ENCODE measurements around the gene BLID. TPM values are rescaled to one million over a fixed set of nuclear protein-coding genes. Genes with fewer than 3 reads are reported as not detected.

BLID gene, protein sequence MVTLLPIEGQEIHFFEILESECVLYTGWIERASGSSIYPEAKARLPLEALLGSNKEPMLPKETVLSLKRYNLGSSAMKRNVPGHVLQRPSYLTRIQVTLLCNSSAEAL
- total RNA-seq = 0.82 and 1.0 TPM in 2 replicates

DNA sequence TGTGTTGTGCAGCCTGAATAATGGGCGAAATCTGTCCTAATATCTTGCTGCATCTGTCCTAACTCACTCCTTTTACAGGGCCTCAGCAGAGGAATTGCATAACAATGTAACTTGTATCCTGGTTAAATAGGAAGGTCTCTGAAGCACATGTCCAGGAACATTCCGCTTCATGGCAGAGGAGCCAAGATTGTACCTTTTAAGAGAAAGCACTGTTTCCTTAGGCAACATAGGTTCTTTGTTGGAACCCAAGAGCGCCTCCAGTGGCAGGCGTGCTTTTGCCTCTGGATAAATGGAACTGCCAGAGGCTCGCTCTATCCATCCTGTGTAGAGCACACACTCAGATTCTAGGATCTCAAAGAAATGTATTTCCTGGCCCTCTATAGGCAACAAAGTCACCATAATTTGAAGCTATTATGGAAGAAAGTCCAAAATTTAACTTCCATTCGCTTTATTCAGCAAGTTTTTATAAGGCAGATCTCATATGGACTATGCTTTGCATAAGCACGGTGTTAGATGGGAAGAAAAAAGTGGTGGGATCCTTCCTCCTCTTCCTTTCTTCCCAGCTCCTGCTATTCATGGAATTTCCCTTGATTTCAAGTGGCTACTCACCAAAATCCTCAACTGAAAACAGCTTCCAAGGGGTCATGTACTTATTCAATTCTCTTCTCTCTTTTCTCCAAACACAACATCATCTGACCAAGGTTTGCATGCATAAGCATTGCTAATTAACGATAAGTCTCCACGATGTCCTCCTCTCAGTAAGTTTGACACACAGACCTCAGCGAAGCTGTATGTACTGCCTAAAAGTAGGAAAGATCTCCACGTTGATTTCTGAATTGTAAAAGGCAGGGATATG is at the start of gene BLID:
TSS of gene BLID (minus strand) at position 692 of the 856 bp plus-strand sequence. CDS start at position 399, 293 bp downstream.
- DNase-seq (ENCODE audit: extremely low read depth, low read depth, low spot score) = no peak

DNA sequence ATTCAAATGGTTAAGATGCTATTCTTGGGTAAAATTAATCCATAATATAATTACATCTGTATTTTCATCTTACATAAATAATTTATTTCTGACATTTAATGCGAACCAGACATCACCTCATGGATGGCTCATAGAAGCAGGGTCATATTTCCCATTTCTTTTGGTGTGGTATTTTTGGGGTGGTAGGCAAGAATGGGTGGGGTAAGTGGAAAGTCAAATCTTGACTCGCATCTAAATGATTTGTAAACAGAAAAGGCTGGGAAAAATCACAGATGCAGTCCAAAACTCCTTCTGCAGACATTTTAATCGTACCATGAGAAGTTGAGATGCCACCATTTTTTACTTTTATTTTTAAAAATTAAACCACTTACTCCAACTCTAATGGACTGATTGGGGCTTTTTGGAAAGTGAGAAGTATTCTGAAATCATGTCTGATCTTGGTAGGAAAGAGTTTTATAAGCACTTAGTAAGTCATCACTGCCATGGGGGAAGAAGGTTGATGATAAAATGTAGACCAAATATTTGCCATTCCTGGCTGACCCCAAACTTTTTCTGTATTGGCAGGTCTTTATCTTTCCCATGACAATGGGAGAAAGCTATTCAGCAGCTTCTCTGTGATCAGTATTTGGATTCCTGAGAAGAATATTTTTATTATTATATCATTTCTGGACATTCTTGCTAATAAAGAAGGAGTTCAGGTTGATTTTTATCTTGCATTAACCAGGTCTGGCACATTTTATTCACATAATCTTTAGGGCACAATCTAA is 47.2 kb upstream of the BLID start:
- no peak for DNase-seq (ENCODE audit: extremely low read depth, low read depth, low spot score)

DNA sequence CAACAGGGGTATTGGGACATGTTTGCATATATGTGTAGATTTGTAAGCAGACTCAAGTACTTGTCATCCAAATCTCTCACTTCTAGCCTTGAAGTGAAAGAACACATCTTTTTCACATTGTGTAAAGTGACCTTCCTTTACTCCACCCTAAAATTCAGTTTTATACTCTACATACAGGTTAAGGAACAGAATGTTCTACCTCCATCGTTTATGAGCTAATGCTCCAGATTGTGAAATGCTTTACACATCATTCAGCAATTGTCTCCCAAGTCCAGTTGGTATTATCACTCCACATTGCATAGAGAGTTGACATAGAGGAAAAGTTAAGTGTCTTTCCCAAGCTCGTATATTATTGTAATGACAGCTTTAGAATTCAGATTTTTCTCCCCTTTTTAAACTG is 46.1 kb upstream of the BLID start:
- DNase-seq (ENCODE audit: extremely low read depth, low read depth, low spot score) = no peak

DNA sequence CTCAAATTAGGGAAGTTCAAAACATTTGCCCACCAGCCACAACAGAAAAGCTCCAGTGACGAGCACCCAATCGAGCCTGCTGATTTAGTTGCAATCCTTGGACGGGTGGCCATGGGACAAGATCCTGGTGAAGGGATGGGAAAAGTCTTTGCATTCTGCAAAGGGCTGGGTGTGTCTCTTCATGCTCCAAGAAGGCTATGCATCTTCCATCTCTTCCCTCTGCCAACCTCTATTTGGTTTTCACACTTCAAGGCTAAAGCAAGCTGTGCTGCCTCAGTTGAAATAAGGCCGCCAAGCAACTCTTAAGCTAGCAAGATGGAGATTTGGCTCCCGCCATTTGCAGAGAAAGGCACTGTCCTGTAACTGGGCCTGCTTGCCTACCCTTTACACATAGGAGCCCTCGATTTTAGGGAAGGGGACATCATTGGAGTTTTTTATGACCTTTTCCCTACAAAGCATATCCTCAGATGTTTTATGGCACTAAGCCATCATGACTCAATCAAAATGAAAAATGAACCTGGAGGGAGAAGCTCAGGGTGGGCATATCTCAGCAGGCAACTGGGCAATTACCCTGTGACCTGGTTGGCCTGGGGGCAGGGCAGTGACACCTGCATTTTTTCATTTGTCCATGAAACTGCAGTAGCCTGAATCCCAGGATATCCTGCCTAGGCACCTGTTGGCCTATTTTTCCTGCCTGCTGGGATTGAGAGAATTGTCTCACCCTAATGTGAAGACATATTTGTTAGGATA is 45.0 kb upstream of the BLID start:
- DNase-seq (ENCODE audit: extremely low read depth, low read depth, low spot score) = no peak

DNA sequence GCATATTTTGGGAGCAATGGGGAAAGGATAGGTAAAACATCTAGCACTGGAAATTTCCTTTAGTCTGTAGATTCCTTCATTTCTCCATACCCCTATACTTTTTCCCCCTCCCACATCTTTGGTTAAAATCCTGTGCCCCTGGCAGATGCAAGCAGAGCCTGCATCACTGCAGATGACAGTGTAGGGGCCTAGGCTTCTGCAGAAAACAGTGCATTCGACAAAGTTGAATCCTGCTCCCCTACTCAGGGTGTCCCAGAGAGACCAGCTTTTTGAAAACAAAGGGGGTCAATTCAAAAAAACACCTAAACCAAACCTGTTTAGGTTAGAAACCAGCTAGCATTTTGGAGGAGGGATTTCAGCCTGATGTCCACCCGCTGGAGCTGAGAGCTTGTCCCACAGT is 43.8 kb upstream of the BLID start:
- DNase-seq (ENCODE audit: extremely low read depth, low read depth, low spot score) = no peak

DNA sequence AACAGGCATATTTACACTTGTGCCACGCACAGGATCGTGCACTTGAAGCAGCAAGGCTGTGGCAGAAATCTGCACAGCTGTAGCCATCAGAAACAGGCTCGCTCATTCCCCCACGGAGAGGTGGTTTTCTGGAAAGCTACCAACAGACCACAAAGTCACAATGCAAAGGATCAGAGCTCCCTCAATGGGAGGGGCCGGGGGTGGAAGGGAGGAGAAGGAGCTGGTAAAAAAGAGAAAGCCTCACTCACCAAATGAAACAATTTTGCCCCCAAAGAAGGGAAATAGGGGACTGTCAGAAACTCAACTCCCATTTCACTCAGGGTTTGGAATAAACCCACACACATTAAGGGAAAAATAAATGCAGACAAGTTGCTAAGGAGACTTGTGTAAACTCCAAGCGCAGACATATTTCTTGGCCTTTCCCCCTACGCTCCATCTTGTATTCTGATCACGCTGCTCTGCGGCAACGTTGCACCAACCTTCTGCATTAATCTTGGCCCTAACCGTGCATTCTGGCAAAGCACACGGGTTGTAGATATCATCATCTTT is 43.2 kb upstream of the BLID start:
- no peak for DNase-seq (ENCODE audit: extremely low read depth, low read depth, low spot score)

DNA sequence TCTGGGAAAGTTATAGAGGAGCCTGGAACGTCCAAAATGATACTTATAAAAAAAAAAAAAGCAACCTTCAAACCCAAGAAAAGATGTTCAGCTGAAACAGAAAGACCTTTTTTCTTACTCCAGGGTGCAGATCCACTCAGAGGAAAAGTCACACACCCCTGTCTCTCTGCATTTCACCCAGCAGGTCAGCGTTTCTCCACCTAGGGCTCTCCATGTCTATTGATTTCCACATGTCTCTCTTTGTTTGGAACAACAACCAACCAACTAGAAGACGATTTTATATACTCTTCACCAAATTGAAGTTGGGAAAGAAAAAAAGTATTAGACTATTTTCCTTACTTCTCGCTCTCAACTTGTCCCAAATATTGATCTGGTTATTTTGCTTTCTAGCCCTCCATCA is 42.2 kb upstream of the BLID start:
- DNase-seq (ENCODE audit: extremely low read depth, low read depth, low spot score) = no peak

DNA sequence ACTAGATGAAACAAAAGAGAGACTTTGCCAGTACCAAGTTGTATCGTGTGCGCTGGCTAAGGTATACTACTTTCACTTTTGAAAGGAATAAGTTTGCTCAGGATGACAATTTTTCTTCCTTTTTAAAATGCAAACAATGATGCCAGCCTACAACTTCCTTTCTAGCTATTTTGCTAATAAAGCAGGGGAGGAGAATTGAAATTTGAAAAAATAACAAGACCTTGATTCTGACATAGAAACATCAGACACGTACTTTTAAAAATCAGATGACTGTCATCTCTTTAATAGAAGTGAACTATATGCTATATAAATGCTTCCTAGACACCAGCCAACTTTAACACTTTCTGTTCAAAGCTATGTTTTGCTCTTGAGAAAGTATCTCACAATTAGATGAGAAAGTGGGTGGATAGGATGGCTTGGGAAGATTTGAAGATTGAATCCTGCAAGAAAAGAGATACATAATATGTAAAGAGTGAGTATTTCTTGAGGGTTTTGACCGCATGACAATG is 41.7 kb upstream of the BLID start:
- no peak for DNase-seq (ENCODE audit: extremely low read depth, low read depth, low spot score)

DNA sequence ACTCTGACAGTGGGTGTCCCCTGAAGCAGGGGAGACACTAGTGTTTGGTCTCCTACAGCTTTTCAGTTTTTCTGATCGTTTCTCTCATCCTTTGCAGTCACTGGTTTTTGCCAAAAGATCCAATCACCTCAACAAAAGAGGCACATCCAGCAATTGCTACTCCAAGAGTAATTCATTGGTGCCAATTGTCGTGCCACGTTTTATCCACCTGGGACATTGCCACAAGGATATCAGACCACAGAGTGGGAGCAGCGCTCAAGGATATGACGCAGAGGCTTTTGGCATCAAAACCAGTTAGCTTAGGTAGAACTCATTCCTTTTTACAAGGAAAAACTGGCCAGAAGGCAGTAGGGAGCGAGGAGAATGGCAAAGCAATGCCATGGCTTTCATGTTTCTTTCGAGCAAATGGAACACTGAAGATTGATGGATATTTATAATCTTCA is 40.9 kb upstream of the BLID start:
- DNase-seq (ENCODE audit: extremely low read depth, low read depth, low spot score) = no peak

DNA sequence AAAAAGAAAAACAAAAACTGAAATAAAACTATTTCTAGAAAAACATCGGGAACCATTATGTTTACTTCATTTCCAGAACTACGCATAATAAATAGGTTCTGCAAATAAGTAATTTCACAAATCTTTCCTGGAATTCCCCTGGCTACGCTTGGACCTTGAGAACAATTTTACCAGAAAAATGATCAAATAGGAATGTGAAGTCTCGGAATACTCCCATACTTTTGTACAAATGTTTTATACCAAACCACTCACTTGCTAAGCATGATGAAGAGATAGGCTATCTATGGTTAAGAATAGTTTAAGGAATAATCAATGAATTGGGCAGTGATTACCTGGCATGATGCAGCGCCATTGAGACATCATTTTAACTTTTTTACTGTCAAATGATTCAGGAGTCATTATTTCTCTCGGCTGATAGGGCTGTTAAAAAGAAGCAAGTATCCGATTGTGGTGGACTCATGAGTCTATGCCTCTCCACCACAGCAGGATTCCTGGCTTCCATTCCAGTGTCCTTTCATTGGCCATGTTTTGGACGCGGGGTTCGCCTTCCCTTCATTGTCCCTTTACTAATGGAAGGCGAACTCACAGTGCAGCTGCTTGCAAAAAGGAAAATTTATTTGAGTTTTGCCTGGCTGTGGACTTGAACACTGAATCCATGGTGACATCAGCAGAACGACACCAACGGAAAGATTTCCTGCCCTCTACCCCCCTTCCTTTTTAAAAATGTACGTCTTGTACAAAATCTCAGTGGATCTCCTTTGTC is 39.9 kb upstream of the BLID start:
- DNase-seq (ENCODE audit: extremely low read depth, low read depth, low spot score) = no peak

DNA sequence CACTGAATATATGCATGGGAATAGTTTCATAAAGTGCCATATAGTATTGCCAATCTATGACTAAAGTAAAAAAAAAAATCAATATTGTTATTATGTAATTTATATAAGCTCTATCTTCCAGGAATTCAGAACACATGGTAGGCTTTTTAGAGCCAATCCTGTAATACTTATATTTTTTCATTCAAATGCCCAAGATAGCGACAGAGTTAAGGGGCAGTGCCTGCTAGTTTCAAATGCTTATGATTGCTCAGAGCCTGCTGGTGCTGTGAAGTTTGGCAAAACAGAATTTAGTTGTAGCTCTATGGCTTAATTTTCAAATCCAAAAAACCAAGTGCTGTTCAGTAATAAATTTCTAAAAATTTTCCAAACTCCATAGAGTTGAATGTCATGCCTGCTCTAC is 39.0 kb upstream of the BLID start:
- DNase-seq (ENCODE audit: extremely low read depth, low read depth, low spot score) = no peak

DNA sequence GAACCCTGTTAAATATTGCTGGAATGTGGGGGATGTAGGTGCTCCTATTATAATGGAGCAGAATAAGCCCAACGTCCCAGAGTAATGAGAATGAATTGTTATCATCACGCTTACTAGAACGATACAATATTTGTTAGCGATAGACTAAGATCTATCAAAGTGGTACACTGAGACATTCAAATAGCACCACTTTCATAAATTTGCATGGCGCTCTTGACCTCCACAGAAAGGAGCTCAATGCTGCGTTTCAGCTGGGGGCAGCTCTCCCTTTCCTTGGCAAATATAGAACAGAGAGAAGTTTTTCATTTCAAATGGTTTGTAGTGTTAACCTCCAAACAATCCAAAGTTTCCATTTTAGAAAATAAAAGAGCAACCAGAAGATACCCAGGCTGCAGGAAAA is 38.2 kb upstream of the BLID start:
- no peak for DNase-seq (ENCODE audit: extremely low read depth, low read depth, low spot score)

DNA sequence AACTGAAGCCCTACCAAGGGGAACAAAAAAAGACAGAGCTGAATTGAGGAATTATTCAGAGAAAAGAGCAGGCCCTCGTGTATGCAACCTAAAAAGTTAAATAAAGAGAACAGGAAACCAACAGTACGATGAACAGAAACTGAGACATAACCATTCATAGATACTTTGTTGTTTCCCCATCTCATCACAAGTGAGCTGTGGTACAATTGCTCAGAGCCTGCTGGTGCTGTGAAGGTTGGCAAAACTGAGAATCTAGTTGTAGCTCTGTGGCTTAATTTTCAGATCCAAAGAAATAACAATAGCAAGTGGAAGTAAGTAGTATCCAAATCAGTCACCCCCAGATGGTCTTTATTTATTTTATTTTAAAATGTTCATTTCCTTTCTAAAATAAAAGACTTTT is 37.7 kb upstream of the BLID start:
- no peak for DNase-seq (ENCODE audit: extremely low read depth, low read depth, low spot score)

DNA sequence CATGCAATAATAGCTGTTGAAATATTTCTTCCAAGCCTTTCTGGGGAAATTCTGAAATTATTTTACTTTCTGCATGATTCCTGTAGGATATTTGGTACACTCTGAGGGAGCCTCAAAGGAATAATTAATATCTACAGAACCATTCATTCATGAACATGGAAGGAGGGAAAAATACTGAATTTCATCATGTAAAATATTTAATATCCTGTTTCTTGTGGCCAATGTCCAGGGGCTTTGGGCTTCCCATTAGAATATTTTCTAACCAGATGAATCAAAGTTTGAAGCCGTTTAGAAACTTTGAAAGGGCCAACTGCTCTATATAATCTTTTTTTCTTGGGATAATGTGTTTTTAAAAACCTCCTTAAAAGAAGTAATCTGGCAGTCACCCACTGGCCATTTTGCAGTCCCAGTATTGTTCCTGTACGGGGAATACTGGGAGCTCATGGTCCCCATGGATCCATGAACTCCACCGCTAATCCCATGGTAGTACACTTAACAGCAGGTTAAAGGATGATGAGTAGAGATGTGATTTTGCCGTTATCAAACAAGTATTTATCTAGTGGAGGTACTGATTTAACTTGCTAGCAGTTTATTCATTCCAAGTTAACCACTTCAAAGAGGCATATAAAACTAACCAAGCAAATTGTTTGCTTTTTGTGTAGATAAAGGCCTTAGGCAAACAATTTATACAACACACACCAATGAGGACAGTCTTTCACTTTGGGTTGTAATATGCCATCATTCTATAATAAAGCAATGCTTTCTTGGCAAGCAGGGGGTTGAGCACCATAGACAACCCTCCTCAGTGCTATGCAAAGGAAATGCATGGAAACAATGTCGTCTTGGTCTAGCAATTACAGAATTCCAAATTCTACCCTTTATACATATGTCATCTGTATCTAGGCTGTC is 34.5 kb upstream of the BLID start:
- no peak for DNase-seq (ENCODE audit: extremely low read depth, low read depth, low spot score)

DNA sequence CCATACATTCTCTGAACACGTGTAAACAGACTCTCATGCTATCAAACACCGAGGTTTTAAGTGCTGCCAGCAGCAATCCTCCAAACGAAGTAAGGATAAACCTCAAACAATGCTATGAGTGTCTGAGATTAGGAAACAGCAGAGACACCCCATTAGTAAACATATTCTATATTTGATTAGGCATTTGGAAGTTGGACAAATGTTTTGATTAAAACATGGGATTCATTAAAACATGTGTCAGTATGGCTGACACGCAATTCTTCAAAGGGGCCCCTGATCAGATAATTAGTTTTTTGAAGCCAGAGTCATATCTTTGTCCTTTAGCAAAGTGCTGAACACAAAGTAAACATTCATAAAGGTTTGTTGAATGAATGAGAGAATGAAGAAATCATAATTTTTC is 33.2 kb upstream of the BLID start:
- no peak for DNase-seq (ENCODE audit: extremely low read depth, low read depth, low spot score)

DNA sequence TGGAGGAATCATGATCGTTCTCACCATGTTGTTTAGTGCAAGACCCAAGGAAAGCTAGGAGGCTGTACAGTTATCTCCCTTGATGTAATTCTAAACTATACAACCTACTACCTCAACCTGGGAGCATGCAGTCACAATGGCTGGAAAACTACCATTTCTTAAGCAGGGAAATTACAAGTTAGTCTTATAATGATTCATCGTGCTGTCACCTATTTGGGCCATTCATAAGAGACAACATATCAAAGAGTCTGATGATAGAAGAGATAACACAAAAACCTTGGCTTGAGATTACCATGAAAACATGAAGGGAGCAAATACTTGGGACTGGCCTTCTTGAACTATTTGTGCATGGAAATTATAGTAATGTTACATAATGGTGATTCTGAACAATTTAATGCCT is 30.5 kb upstream of the BLID start:
- no peak for DNase-seq (ENCODE audit: extremely low read depth, low read depth, low spot score)

DNA sequence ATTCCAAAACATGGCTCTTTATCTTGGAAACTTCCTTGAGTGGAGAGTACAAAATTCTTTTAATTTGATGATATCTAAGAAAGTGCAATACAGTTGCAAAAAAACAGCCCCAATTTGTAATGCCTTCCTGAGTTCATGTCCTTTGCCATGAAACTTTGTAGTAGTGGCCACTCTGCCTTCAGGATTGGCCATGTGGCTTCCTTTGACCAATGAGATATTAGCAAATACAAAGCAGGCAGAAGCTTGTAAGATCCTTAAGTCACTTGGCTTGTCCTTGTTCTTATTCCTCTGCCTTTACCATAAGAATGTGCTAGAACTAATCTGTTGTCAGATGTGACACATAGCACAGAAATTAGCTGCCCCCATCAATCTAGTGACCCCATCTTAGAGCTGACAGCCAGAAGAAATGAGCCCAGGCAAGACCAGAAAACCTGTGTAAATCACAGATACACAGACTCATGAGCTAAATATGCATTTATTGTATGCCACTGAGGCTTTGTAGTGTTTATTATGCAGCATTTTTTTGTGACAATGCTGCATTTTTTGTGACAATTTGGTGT is 29.8 kb upstream of the BLID start:
- no peak for DNase-seq (ENCODE audit: extremely low read depth, low read depth, low spot score)

DNA sequence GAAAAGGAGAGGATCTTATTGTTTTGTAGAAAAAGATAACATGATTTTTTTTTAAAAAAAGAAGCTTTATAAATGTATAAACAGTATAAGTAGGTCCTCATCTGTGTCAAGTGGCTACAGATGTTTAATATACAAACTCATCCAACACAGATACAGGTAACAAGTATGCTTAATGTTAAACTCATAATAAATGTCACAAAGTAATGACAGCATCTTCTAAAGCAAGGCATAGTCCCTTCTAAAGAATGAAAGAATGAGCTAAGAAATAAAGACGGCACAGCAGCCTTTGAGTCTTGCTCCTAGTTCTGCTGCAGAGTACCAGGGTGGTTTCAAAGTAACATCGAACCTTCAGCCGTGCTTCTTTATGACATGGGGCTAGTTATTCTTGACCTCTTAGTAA is 28.7 kb upstream of the BLID start:
- DNase-seq (ENCODE audit: extremely low read depth, low read depth, low spot score) = no peak

DNA sequence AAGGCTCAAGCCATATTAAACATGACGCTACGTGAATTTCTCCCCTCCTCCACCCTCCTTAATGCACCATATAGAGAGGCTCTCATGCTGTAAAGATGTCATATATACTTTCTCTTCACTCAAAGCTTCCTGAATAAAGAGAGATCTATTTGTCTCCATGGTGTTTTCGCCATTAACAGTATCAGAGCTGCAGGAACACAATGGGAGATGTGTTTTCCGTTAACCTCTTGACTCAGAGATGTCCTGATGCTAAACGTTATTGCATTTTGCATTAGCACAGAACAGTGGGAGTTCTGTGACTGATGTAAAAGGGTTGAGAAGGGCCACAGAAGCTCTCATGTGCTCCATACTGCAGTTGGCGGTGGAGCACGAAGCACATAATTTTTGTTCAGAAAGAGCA is 25.7 kb upstream of the BLID start:
- no peak for DNase-seq (ENCODE audit: extremely low read depth, low read depth, low spot score)

Measured in glomerular endothelial cell (primary cell).